Keratinocyte (primary cell): ENCODE data around the gene TINAG. TPM values are rescaled to one million over a fixed set of nuclear protein-coding genes. Genes with fewer than 3 reads are reported as not detected.

Experiments used
- DNase-seq: peaks from one replicate; pipeline ENCODE4 v3.0.0-alpha.2; 2011; ENCODE audit warnings: low read depth, missing footprints, low spot score
- FAIRE-seq: peaks from 2 replicates; lab custom pipeline; 2011; peaks lifted over from hg19 to GRCh38; lab: Jason Lieb, UNC
- H2AFZ ChIP-seq: 2 replicates; pipeline ENCODE4 v1.6.0; 2012; ENCODE audit warnings: low read length, control low read depth, inconsistent platforms; ENCODE audit not compliant: control insufficient read depth
- H3K27ac ChIP-seq: 2 replicates; pipeline ENCODE4 v1.5.1; 2011; ENCODE audit warnings: low read length; ENCODE audit not compliant: control insufficient read depth, insufficient read depth
- H3K27me3 ChIP-seq: 3 replicates; pipeline ENCODE4 v1.6.0; 2011; ENCODE audit warnings: low read length; ENCODE audit not compliant: control insufficient read depth, insufficient read depth; ENCODE audit errors: extremely low read depth
- H3K36me3 ChIP-seq, 2 experiments: 2 replicates in 1 of 2; 3 replicates in 1 of 2; pipeline ENCODE4 v1.5.1; 2011; ENCODE audit warnings: low read length in 2 of 2, mild to moderate bottlenecking in 1 of 2; ENCODE audit not compliant: control insufficient read depth in 2 of 2, insufficient read depth in 2 of 2; ENCODE audit errors: extremely low read depth in 1 of 2
- H3K4me1 ChIP-seq: 3 replicates; pipeline ENCODE4 v1.5.1; 2011; ENCODE audit warnings: low read length; ENCODE audit not compliant: control insufficient read depth, insufficient read depth; ENCODE audit errors: extremely low read depth
- H3K4me2 ChIP-seq: 3 replicates; pipeline ENCODE4 v1.6.0; 2011; ENCODE audit warnings: low read depth, low read length; ENCODE audit not compliant: control insufficient read depth, insufficient read depth; ENCODE audit errors: extremely low read depth
- H3K4me3 ChIP-seq, 3 experiments: fragments of 200-600 bp in 1 of 3; sonication (generic) in 1 of 3; 2 replicates in 2 of 3; 3 replicates in 1 of 3; pipeline ENCODE4 v1.5.1; 2011 to 2016; ENCODE audit warnings: low read length in 3 of 3, mild to moderate bottlenecking in 3 of 3, control low read depth in 2 of 3, inconsistent platforms in 1 of 3, low read depth in 1 of 3, mixed read lengths in 1 of 3, mixed run types in 1 of 3, moderate library complexity in 1 of 3; ENCODE audit not compliant: control insufficient read depth in 2 of 3, insufficient read depth in 2 of 3; ENCODE audit errors: extremely low read depth in 1 of 3
- H3K79me2 ChIP-seq: 2 replicates; pipeline ENCODE4 v1.6.0; 2012; ENCODE audit warnings: low read length; ENCODE audit not compliant: control insufficient read depth, insufficient read depth
- H3K9ac ChIP-seq: 3 replicates; pipeline ENCODE4 v1.6.0; 2011; ENCODE audit warnings: low read length; ENCODE audit not compliant: control insufficient read depth, insufficient read depth; ENCODE audit errors: extremely low read depth
- H3K9me1 ChIP-seq: 3 replicates; pipeline ENCODE4 v1.6.0; 2011; ENCODE audit warnings: low read length; ENCODE audit not compliant: control insufficient read depth, insufficient read depth; ENCODE audit errors: extremely low read depth
- H3K9me3 ChIP-seq: 2 replicates; pipeline ENCODE4 v1.5.1; 2012; ENCODE audit warnings: low read depth, low read length; ENCODE audit not compliant: control insufficient read depth
- H4K20me1 ChIP-seq: 3 replicates; pipeline ENCODE4 v1.6.0; 2011; ENCODE audit warnings: low read length; ENCODE audit not compliant: control insufficient read depth, insufficient read depth; ENCODE audit errors: extremely low read depth
- EZH2 ChIP-seq: IDR thresholded peaks from one replicate; pipeline ENCODE4 v1.6.1; 2012; ENCODE audit warnings: inconsistent platforms, mild to moderate bottlenecking, low read length, moderate library complexity
- dilution Hi-C: fragments of 300-500 bp; cut with MboI; formaldehyde crosslinking; loops from one replicate; pipeline ENCODE4 v1.7.0; 2020; ENCODE audit warnings: low sequenced_read_pairs; ENCODE audit not compliant: extremely low pct_ligation_motif_present
- polyA minus RNA-seq, 3 experiments: library from RNA; depleted of rRNA, polyadenylated mRNA; stranded (reverse); fragments of >200 nt; gene quantifications; 1 replicate in 1 of 3; 2 replicates in 1 of 3; 3 replicates in 1 of 3; pipeline ENCODE4 v1.2.3, GENCODE V29; 2011
- polyA plus RNA-seq, 5 experiments: library from polyadenylated mRNA; depleted of rRNA in 3 of 5; stranded (reverse) in 3 of 5; stranded (forward) in 1 of 5; unstranded in 1 of 5; fragments of >200 nt; gene quantifications; 1 replicate in 1 of 5; 2 replicates in 3 of 5; 3 replicates in 1 of 5; pipeline versions ENCODE4 v1.2.1 to v1.2.3, GENCODE V29; 2011 to 2012; ENCODE audit warnings: missing spikeins in 2 of 5, low read depth in 1 of 5, low replicate concordance in 1 of 5
- TF ChIP-seq, protein P1 (sequence below), 3 experiments: IDR thresholded peaks in 1 of 3; conservative IDR thresholded peaks in 1 of 3; optimal IDR thresholded peaks in 1 of 3; 2 replicates in 2 of 3; 3 replicates in 1 of 3; pipeline versions ENCODE3 to v1.5.1; 2011; ENCODE audit warnings: low read length in 3 of 3, mild to moderate bottlenecking in 3 of 3, moderate library complexity in 2 of 3, control low read depth in 1 of 3, inconsistent platforms in 1 of 3; ENCODE audit not compliant: insufficient read depth in 2 of 3; ENCODE audit errors: extremely low read depth in 1 of 3

Gene TINAG, protein sequence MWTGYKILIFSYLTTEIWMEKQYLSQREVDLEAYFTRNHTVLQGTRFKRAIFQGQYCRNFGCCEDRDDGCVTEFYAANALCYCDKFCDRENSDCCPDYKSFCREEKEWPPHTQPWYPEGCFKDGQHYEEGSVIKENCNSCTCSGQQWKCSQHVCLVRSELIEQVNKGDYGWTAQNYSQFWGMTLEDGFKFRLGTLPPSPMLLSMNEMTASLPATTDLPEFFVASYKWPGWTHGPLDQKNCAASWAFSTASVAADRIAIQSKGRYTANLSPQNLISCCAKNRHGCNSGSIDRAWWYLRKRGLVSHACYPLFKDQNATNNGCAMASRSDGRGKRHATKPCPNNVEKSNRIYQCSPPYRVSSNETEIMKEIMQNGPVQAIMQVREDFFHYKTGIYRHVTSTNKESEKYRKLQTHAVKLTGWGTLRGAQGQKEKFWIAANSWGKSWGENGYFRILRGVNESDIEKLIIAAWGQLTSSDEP
- polyA plus RNA-seq = not detected in 3 replicates
- not detected for polyA plus RNA-seq (2011; ENCODE audit: low read depth)
- polyA plus RNA-seq (2011; cell fraction: cytosol; rRNA removed) = 0.06 TPM in 1 of 2 replicates, not detected in the other
- 0.15 and 0.18 TPM in 2 replicates for polyA plus RNA-seq (2011; cell fraction: nucleus; rRNA removed)
- not detected in 2 replicates for polyA plus RNA-seq (2012; ENCODE audit: low replicate concordance)
- polyA minus RNA-seq = 0.26 to 2.9 TPM in 2 of 3 replicates, not detected in the other
- not detected for polyA minus RNA-seq (2011; cell fraction: cytosol; rRNA and poly(A)+ RNA removed)
- polyA minus RNA-seq (2011; cell fraction: nucleus; rRNA and poly(A)+ RNA removed) = not detected in 2 replicates

DNA sequence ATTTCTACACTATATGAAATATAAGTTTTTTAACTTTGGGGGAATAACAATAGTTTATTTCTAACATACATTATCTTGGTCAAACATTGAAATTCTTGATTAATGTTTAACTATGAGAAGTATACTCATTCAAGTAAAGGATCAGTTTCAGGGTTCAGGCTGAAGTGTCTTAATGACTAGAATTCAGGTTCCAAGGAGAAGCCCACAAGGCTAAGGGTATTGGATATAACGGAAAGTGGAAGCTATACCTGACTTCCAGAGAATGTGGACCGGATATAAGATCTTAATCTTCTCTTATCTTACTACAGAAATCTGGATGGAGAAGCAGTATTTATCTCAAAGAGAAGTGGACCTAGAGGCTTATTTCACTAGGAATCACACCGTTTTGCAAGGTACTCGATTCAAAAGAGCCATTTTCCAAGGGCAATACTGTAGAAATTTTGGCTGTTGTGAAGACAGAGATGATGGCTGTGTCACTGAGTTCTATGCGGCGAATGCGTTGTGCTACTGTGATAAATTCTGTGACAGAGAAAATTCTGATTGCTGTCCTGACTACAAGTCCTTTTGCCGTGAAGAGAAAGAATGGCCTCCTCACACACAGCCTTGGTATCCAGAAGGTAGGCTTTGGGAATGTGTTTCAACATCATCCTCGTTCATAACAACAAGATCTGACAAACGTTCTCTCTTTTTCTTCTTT lies at the start of gene TINAG:
TINAG (plus strand) TSS at position 153 of the 697 bp plus-strand sequence; CDS start at position 263, 110 bp downstream.
- Histone ChIP-seq H3K9ac (no peak within 1 kb of the TSS), H3K79me2 (no peaks in the 10 kb centered on the region), H4K20me1 (no peaks in the 10 kb centered on the region), H3K9me1 (no peaks in the 10 kb centered on the region), H3K27me3 (no peaks in the 10 kb centered on the region), H3K4me3 (no peak within 1 kb of the TSS), H3K4me1 (no peaks in the 10 kb centered on the region), H3K4me2 (no peak within 1 kb of the TSS), H3K36me3 (no peaks in the 10 kb centered on the region), H3K27ac (no peak within 1 kb of the TSS), H3K9me3 (no peaks in the 10 kb centered on the region), H2AFZ (no peak within 1 kb of the TSS)
- no peak for DNase-seq
- TF ChIP-seq, protein P1, sequence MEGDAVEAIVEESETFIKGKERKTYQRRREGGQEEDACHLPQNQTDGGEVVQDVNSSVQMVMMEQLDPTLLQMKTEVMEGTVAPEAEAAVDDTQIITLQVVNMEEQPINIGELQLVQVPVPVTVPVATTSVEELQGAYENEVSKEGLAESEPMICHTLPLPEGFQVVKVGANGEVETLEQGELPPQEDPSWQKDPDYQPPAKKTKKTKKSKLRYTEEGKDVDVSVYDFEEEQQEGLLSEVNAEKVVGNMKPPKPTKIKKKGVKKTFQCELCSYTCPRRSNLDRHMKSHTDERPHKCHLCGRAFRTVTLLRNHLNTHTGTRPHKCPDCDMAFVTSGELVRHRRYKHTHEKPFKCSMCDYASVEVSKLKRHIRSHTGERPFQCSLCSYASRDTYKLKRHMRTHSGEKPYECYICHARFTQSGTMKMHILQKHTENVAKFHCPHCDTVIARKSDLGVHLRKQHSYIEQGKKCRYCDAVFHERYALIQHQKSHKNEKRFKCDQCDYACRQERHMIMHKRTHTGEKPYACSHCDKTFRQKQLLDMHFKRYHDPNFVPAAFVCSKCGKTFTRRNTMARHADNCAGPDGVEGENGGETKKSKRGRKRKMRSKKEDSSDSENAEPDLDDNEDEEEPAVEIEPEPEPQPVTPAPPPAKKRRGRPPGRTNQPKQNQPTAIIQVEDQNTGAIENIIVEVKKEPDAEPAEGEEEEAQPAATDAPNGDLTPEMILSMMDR (optimal IDR thresholded peaks at IDR 0.05 in 1 of 3, IDR thresholded peaks at IDR 0.05 in 1 of 3, conservative IDR thresholded peaks at IDR 0.05 in 1 of 3; ENCODE audit: extremely low read depth in 1 of 3, insufficient read depth in 2 of 3, low read length in 3 of 3) = no peak
- TF ChIP-seq EZH2 = no peak
- dilution Hi-C loops = no loop called here
- no peak for FAIRE-seq

DNA sequence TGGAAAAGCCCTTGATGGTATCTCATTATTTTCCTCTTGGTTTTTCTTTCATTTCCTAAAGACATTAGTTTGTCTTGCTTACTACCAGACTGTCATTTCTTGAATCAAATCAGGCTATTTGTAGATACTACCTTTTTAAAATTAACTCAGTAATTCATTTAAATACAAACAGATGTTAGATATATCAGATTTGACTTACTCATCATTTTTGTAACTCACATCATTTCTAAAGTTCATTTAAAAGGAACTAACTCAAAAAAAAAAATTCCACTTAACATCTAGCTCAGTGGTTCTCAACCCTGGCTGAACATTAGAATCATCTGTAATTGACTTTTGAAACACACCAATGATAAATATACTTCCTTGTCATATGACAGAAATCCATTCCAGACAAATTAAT lies 48.2 kb upstream of the TINAG start:
- no peak overlapping the region for H3K9ac ChIP-seq
- H3K9me1 ChIP-seq = no peaks in the 10 kb centered on the region
- DNase-seq (no peak), FAIRE-seq (no peak)
- no peaks in the 10 kb centered on the region for H3K27me3 ChIP-seq
- H3K4me1 ChIP-seq = no peaks in the 10 kb centered on the region
- no peaks in the 10 kb centered on the region for H3K79me2 ChIP-seq
- no peak overlapping the region for H3K4me3 ChIP-seq
- no peak overlapping the region for H3K27ac ChIP-seq
- TF ChIP-seq, protein P1 (optimal IDR thresholded peaks at IDR 0.05 in 1 of 3, IDR thresholded peaks at IDR 0.05 in 1 of 3, conservative IDR thresholded peaks at IDR 0.05 in 1 of 3; ENCODE audit: extremely low read depth in 1 of 3, insufficient read depth in 2 of 3, low read length in 3 of 3) = no peak
- no peak for TF ChIP-seq EZH2
- H3K36me3 ChIP-seq = no peaks in the 10 kb centered on the region
- H3K4me2 ChIP-seq = no peak overlapping the region
- dilution Hi-C loops = no loop called here
- no peaks in the 10 kb centered on the region for H4K20me1 ChIP-seq
- no peak overlapping the region for H2AFZ ChIP-seq
- no peaks in the 10 kb centered on the region for H3K9me3 ChIP-seq
